ENCODE data around the gene LRRC75B. TPM values are rescaled to one million over a fixed set of nuclear protein-coding genes. Genes with fewer than 3 reads are reported as not detected.

LRRC75B gene
- total and polyA plus RNA-seq, 2 of the 13 experiments (the other 11 are each of a cell fraction or from before 2014, with no cell fraction given): 11.8 to 34.8 TPM

GRCh38 chr22:24550028-24550901 lies 42.6 kb downstream of the LRRC75B start (continued):
- TF ChIP-seq ARID2 (CRISPR knock-in tag; IDR thresholded peaks at IDR 0.05; ENCODE audit: borderline replicate concordance) (peak; percentile 97), ZNF563 (CRISPR knock-in tag; IDR thresholded peaks at IDR 0.05) (peak; percentile 80), ZNF510 (CRISPR knock-in tag; IDR thresholded peaks at IDR 0.05; ENCODE audit: low read depth) (no peak), FOXK2 (IDR thresholded peaks at IDR 0.05) (peak; percentile 82), ZNF331 (CRISPR knock-in tag; IDR thresholded peaks at IDR 0.05) (peak; percentile 81; the same call in 1 of the 2 replicates), TEAD3 (CRISPR knock-in tag; optimal IDR thresholded peaks at IDR 0.05; ENCODE audit: borderline replicate concordance) (peak; percentile 90), SKI (IDR thresholded peaks at IDR 0.05; ENCODE audit: partially characterized antibody) (peak; percentile 90), ZNF382 (CRISPR knock-in tag; IDR thresholded peaks at IDR 0.05; ENCODE audit: borderline replicate concordance) (no peak), HOXA9 (CRISPR knock-in tag; IDR thresholded peaks at IDR 0.05; ENCODE audit: borderline replicate concordance) (no peak), ZFP90 (CRISPR knock-in tag; IDR thresholded peaks at IDR 0.05; ENCODE audit: borderline replicate concordance) (peak; percentile 59; the same call in 1 of the 2 replicates), ZNF550 (CRISPR knock-in tag; IDR thresholded peaks at IDR 0.05; ENCODE audit: borderline replicate concordance) (0 out of 2 replicates have a peak, but pooled peaks have one; percentile 19), PRPF4 (IDR thresholded peaks at IDR 0.05; ENCODE audit: low read depth, low read length, poor library complexity, severe bottlenecking) (no peak), JARID2 (CRISPR knock-in tag; IDR thresholded peaks at IDR 0.05; ENCODE audit: insufficient replicate concordance) (peak; percentile 27), SNAPC2 (CRISPR knock-in tag; IDR thresholded peaks at IDR 0.05) (peak; percentile 53; the same call in 1 of the 2 replicates), FLYWCH1 (CRISPR knock-in tag; IDR thresholded peaks at IDR 0.05) (no peak), ETS1 (CRISPR knock-in tag; IDR thresholded peaks at IDR 0.05) (0 out of 2 replicates have a peak, but pooled peaks have one; percentile 11), DNMT1 (CRISPR knock-in tag; IDR thresholded peaks at IDR 0.05) (no peak), ZNF235 (CRISPR knock-in tag; IDR thresholded peaks at IDR 0.05; ENCODE audit: borderline replicate concordance) (no peak), ZNF784 (CRISPR knock-in tag; IDR thresholded peaks at IDR 0.05; ENCODE audit: borderline replicate concordance) (peak; percentile 63; the same call in 1 of the 2 replicates), ZFP82 (CRISPR knock-in tag; IDR thresholded peaks at IDR 0.05; ENCODE audit: borderline replicate concordance) (no peak), ZC3H13 (CRISPR knock-in tag; IDR thresholded peaks at IDR 0.05) (peak; percentile 16; the same call in 1 of the 2 replicates), TBP (CRISPR knock-in tag; IDR thresholded peaks at IDR 0.05) (no peak), KAT7 (CRISPR knock-in tag; IDR thresholded peaks at IDR 0.05; ENCODE audit: borderline replicate concordance) (peak; percentile 83; the same call in 1 of the 2 replicates), ZSCAN12 (CRISPR knock-in tag; IDR thresholded peaks at IDR 0.05) (no peak)
- TF ChIP-seq, protein P1, sequence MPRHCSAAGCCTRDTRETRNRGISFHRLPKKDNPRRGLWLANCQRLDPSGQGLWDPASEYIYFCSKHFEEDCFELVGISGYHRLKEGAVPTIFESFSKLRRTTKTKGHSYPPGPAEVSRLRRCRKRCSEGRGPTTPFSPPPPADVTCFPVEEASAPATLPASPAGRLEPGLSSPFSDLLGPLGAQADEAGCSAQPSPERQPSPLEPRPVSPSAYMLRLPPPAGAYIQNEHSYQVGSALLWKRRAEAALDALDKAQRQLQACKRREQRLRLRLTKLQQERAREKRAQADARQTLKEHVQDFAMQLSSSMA (CRISPR knock-in tag; IDR thresholded peaks at IDR 0.05): peak; percentile 32; the same call in 1 of the 2 replicates
- TF ChIP-seq, protein P2, sequence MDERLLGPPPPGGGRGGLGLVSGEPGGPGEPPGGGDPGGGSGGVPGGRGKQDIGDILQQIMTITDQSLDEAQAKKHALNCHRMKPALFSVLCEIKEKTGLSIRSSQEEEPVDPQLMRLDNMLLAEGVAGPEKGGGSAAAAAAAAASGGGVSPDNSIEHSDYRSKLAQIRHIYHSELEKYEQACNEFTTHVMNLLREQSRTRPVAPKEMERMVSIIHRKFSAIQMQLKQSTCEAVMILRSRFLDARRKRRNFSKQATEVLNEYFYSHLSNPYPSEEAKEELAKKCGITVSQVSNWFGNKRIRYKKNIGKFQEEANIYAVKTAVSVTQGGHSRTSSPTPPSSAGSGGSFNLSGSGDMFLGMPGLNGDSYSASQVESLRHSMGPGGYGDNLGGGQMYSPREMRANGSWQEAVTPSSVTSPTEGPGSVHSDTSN (CRISPR knock-in tag; IDR thresholded peaks at IDR 0.05): no peak; the same call in 1 of the 2 replicates

Measured in HepG2 (cell line).